SU-DHL-6 (cell line): ENCODE measurements around the gene CALM3.

ENCODE experiments used
- H2AFZ ChIP-seq: fragments of 200-600 bp; sonication (generic); 2 replicates; pipeline ENCODE4 v1.6.1; 2014; ENCODE audit warnings: low read depth, mild to moderate bottlenecking, moderate library complexity, mixed read lengths, antibody characterized with exemption, low read length; ENCODE audit not compliant: severe bottlenecking
- H3F3A ChIP-seq: fragments of 200-600 bp; shearing (Covaris generic); 2 replicates; pipeline ENCODE4 v1.6.0; 2016; ENCODE audit warnings: antibody characterized with exemption, mild to moderate bottlenecking; ENCODE audit not compliant: insufficient read depth
- H3K27ac ChIP-seq: fragments of 200-600 bp; sonication (generic); 2 replicates; pipeline ENCODE4 v1.5.1; 2016; ENCODE audit warnings: low read depth, mild to moderate bottlenecking, low read length, moderate library complexity, mixed read lengths
- H3K27me3 ChIP-seq: fragments of 200-600 bp; sonication (generic), shearing (Covaris generic); 2 replicates; pipeline ENCODE4 v1.6.0; 2014; ENCODE audit warnings: mild to moderate bottlenecking, low read length
- H3K36me3 ChIP-seq: fragments of 200-600 bp; sonication (generic); 2 replicates; pipeline ENCODE4 v1.6.1; 2014; ENCODE audit warnings: mild to moderate bottlenecking, low read length, mixed read lengths
- H3K4me2 ChIP-seq: fragments of 300-600, 200-600 bp; shearing (Covaris generic), sonication (generic); 2 replicates; pipeline ENCODE4 v1.6.0; 2014; ENCODE audit warnings: low read length, low read depth, mild to moderate bottlenecking; ENCODE audit not compliant: poor library complexity, severe bottlenecking
- H3K4me3 ChIP-seq: fragments of 200-600 bp; sonication (generic); 2 replicates; pipeline ENCODE4 v1.5.1; 2014; ENCODE audit warnings: antibody characterized with exemption, low read length, mild to moderate bottlenecking, mixed read lengths; ENCODE audit not compliant: insufficient read depth, poor library complexity, severe bottlenecking
- H3K79me2 ChIP-seq: fragments of 200-600 bp; sonication (generic); 2 replicates; pipeline ENCODE4 v1.6.1; 2014; ENCODE audit warnings: mild to moderate bottlenecking, low read length, moderate library complexity; ENCODE audit not compliant: insufficient read depth
- H3K9ac ChIP-seq: fragments of 200-600 bp; sonication (generic); 2 replicates; pipeline ENCODE4 v1.7.0; 2014; ENCODE audit warnings: mild to moderate bottlenecking, low read length
- H3K9me2 ChIP-seq: fragments of 200-600 bp; sonication (generic); replicated peaks from 2 replicates; pipeline ENCODE4 v1.6.1; 2014; ENCODE audit warnings: low read length; ENCODE audit not compliant: insufficient read depth
- H3K9me3 ChIP-seq: fragments of 200-600 bp; sonication (generic); 2 replicates; pipeline ENCODE4 v1.6.1; 2014; ENCODE audit warnings: low read length, mixed read lengths; ENCODE audit not compliant: insufficient read depth
- H4K20me1 ChIP-seq: fragments of 200-600 bp; sonication (generic); 2 replicates; pipeline ENCODE4 v1.6.1; 2014; ENCODE audit warnings: low read depth, mild to moderate bottlenecking, antibody characterized with exemption, low read length, moderate library complexity, mixed read lengths
- EZH2phosphoT487 ChIP-seq: fragments of 200-600 bp; sonication (generic), shearing (Covaris generic); conservative IDR thresholded peaks from 2 replicates; pipeline ENCODE4 v1.6.1; 2018; ENCODE audit warnings: mild to moderate bottlenecking, antibody characterized with exemption, low read length, moderate library complexity, mixed read lengths
- TF ChIP-seq, protein P1 (sequence below): fragments of 200-600 bp; sonication (generic); IDR thresholded peaks from one replicate; pipeline ENCODE4 v1.5.1; 2017; ENCODE audit warnings: antibody characterized with exemption, mild to moderate bottlenecking, low read length, moderate library complexity; ENCODE audit not compliant: insufficient read depth, poor library complexity, severe bottlenecking

The CALM3 gene

GRCh38 chr19:46601318-46602224 is at the start of gene CALM3:
TSS of gene CALM3 (plus strand) at chr19:46601330. CDS start at chr19:46601435, 105 bp downstream.
- Histone ChIP-seq H3K9me2 (no peaks in the 10 kb centered on the region), H3K4me3 (peak within 1 kb of the TSS; percentile 100), H3K27me3 (no peaks in the 10 kb centered on the region), H3K4me2 (peak within 1 kb of the TSS; percentile 93), H2AFZ (peak within 1 kb of the TSS; percentile 94), H3K27ac (peak within 1 kb of the TSS; percentile 93), H4K20me1 (no peaks in the 10 kb centered on the region), H3K9ac (peak within 1 kb of the TSS; percentile 98), H3K36me3 (no peaks in the 10 kb centered on the region), H3F3A (peaks cover 6% of the 10 kb centered on the region), H3K79me2 (peaks cover 47% of the 10 kb centered on the region), H3K9me3 (no peaks in the 10 kb centered on the region)
- no peak for TF ChIP-seq EZH2phosphoT487
- TF ChIP-seq, protein P1, sequence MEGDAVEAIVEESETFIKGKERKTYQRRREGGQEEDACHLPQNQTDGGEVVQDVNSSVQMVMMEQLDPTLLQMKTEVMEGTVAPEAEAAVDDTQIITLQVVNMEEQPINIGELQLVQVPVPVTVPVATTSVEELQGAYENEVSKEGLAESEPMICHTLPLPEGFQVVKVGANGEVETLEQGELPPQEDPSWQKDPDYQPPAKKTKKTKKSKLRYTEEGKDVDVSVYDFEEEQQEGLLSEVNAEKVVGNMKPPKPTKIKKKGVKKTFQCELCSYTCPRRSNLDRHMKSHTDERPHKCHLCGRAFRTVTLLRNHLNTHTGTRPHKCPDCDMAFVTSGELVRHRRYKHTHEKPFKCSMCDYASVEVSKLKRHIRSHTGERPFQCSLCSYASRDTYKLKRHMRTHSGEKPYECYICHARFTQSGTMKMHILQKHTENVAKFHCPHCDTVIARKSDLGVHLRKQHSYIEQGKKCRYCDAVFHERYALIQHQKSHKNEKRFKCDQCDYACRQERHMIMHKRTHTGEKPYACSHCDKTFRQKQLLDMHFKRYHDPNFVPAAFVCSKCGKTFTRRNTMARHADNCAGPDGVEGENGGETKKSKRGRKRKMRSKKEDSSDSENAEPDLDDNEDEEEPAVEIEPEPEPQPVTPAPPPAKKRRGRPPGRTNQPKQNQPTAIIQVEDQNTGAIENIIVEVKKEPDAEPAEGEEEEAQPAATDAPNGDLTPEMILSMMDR: no peak

GRCh38 chr19:46552891-46553290 is 48.2 kb upstream of the CALM3 start:
- H4K20me1 ChIP-seq: no peaks in the 10 kb centered on the region
- no peak overlapping the region for H3K27ac ChIP-seq
- no peaks in the 10 kb centered on the region for H3K9me3 ChIP-seq
- no peaks in the 10 kb centered on the region for H3K36me3 ChIP-seq
- H3K4me3 ChIP-seq: no peak overlapping the region
- H3K27me3 ChIP-seq: no peaks in the 10 kb centered on the region
- H3F3A ChIP-seq: no peaks in the 10 kb centered on the region
- TF ChIP-seq EZH2phosphoT487: no peak
- TF ChIP-seq, protein P1: no peak
- no peak overlapping the region for H2AFZ ChIP-seq
- no peak overlapping the region for H3K4me2 ChIP-seq
- no peaks in the 10 kb centered on the region for H3K79me2 ChIP-seq
- no peak overlapping the region for H3K9ac ChIP-seq
- no peaks in the 10 kb centered on the region for H3K9me2 ChIP-seq

GRCh38 chr19:46554161-46554560 is 47.0 kb upstream of the CALM3 start:
- H3K79me2 ChIP-seq: no peaks in the 10 kb centered on the region
- H3K4me3 ChIP-seq: no peak overlapping the region
- no peak overlapping the region for H3K4me2 ChIP-seq
- H4K20me1 ChIP-seq: no peaks in the 10 kb centered on the region
- no peak overlapping the region for H2AFZ ChIP-seq
- H3K9me2 ChIP-seq: no peaks in the 10 kb centered on the region
- no peak overlapping the region for H3K9ac ChIP-seq
- no peaks in the 10 kb centered on the region for H3K9me3 ChIP-seq
- no peaks in the 10 kb centered on the region for H3F3A ChIP-seq
- TF ChIP-seq, protein P1: no peak
- no peak for TF ChIP-seq EZH2phosphoT487
- no peaks in the 10 kb centered on the region for H3K36me3 ChIP-seq
- H3K27me3 ChIP-seq: no peaks in the 10 kb centered on the region
- no peak overlapping the region for H3K27ac ChIP-seq
